ENCODE data around the gene ESF1.

ESF1 gene

GRCh38 chr20:13736436-13737191, 48.1 kb downstream of the ESF1 start:
- no peak for DNase-seq

GRCh38 chr20:13735826-13736225, 48.9 kb downstream of the ESF1 start:
- no peak for DNase-seq

DNA sequence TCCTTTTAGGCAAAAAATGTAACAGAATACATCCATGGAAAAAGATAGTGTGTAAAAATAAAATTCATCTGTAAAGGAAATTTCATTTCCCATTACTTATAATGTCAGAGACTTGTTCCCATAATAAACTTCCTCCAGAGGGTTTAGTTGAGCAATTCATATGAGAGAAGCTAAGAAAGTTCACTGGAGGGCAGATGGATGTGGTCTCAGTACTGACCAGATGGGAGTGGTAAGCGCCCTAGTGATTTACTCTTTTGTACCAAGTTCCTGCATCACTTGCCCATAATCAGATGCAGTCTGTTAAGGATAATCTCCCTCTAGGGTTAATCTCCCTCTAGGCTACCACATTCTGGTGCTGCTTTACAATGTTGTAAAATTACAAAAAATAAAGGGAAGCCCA, 61.7 kb downstream of the ESF1 start:
- no peak for DNase-seq

- DNase-seq, result no peak
Measured at GRCh38 chr20:13718171-13718570, 66.5 kb downstream of the ESF1 start.

DNA sequence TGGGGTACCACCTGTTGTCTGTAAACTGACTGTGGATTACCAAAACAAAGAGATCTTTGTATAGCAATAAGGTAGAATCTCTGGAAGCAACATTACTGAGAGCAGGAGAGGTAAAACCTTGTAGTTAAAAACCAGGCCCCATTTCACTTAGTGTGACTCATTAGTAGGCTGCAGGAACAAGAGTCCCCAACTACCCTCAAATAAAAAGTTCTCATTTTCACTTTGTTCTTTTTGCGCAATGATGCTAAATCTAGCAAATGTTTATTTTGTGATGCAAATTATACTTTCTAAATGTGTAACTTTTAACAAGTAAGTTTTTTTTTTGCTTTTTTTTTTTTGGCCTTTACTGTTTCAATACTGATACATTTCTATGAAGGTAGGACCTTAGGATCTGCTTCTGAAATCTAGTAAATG, 67.1 kb downstream of the ESF1 start:
- DNase-seq, result no peak

GRCh38 chr20:13715171-13715570, 69.5 kb downstream of the ESF1 start:
- no peak for DNase-seq

- DNase-seq, result no peak
Measured at GRCh38 chr20:13708234-13708633, 76.5 kb downstream of the ESF1 start.

DNA sequence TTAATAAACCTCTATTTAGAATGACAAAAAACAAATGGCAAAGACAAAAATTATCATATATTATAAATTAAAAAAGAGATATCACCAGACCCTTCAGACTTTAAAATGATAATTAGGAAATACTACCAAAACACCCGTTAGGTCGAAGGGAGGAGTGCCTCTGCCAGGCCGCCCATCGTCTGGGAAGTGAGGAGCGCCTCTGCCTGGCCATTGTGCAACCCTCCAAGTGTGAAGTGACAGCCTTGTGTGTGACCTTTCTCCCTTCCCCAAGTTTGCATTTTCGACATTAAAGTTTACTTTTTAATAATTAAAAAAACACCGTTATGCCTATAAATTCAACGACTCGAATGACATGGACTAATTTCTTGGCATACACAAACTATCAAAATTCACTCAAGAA, 81.5 kb downstream of the ESF1 start:
- no peak for DNase-seq

DNA sequence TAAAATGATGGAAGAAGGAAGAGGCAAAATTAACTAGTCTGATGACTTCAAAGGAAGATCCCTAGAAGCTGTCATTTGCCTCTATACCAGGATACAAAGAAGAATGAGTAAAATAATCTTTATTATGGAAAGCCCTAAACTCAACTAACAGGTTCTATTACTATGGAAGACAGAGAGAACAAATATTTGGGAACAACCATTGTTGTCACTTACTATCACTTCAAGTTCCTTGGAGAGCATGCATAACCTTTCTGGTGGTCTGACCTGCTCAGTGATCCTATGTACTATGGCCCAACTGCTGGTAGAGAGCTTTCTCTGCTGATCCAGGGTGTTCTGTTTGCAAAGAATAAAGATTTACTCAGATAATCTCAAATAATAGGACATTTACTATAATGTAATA, 83.2 kb downstream of the ESF1 start:
- no peak for DNase-seq

DNA sequence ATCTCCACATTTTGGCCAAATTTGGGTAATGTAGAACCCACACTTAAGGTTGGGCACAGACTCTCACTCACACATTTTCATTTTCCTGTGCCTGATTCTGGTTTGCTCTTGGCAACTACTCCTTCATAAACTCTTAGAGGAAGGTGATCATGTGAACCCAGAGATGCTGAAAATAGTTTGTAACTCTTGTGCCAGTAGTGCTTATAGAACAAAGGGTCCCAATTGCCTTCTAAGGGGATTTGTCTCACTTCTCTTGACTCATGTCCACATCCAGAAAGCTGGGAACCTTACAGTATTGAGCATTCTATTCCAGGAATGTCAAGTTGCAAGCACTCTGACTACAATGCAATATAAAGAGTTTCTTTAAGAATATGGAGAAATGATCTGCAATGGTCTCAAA, 84.0 kb downstream of the ESF1 start:
- DNase-seq, result no peak

GRCh38 chr20:13694420-13695150, 90.1 kb downstream of the ESF1 start:
- no peak for DNase-seq

DNA sequence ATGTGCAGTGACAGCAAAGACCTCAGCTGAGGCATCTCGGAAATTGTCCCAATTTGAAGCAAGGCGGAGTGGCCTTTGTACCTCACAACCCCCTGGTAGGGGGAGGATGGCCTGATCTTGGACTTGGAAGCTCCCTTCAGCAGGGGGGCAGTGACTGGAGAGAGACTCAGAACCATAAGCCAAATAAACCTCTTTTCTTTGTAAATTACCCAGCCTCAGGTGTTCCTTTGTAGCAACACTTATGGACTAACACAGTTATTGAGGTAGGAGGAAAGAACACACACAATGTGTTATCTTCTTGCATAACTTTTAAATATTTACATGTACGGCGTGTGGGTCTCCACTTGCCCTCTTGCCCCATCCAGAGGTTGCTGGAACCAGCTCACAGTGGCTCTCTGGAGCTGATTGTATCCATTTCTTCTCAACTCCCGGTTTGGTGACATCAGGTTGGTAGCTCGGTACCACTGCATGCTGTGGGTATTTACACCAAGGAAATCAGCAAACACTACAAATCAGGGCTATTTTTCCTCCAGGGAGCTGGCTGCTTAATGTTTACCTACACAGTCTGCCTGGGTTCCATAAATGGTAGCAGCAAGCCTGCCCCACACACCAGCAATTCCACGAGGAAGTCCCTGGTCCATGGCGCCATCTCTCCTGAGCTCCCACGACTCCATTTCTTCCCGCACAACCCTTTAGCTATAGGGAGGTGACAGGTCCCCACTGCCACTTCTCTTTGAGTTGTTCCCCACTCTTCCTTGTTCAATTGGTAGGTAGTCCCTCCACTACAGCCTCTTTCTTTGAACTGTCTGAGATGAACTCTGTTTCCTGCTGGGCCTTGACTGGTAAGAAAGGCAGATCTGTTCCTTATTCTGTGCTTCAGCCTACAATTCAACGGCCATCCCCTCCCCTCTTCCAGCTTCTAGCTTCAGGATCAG, 91.7 kb downstream of the ESF1 start:
- no peak for DNase-seq

GRCh38 chr20:13690943-13691342, 93.8 kb downstream of the ESF1 start:
- no peak for DNase-seq

DNA sequence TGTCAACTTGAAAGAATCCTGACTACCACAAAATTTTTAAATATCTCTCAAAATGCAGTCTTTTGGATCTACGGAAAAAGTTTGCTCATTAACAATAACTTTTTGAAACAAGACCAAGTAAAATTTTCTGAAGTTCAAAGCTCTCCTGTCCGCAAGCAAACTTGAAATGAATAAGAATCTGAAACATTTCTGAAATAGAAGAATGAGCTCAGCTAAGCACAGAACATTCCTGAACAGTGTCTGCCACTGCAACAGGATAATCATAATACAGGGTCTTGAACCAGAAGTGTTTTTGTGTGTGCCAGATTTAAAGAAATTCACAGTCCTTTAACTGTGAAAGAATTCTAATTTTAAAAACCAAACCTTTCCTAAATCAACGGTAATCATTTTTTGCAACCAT, 96.9 kb downstream of the ESF1 start:
- no peak for DNase-seq

GRCh38 chr20:13685623-13686022, 99.1 kb downstream of the ESF1 start:
- DNase-seq, result no peak

DNA sequence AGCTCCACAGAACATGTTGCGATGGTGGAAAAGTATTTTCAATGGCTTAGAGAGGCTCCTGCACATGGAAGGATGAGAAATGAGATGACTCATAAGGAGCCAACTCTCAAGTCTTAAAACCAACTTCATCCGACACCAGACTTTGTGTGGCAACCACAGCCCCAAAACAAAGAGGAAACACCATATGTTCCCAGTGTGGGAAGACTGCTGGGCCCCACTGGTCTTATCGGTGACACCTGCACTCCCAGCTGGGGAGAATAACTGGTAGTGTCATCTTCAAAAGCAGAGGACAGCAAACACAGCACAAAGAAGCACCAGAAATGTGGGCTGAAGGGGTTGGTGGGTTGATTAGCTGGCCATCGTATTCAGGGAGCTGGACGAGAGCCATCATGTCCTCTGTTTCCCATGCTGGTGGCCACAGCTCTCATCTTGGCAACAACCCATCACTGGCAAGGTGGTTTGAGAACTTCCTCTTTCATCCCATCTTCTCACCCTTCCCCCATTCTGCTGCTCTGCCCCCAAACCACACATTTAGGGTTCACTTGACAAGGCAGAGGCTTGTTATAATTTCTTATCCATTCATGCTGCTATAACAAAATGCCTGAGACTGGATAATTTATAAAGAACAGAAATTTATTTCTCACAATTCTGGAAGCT, 100.0 kb downstream of the ESF1 start:
- no peak for DNase-seq

- DNase-seq, result no peak
Measured at GRCh38 chr20:13683833-13684232, 100.9 kb downstream of the ESF1 start.

DNA sequence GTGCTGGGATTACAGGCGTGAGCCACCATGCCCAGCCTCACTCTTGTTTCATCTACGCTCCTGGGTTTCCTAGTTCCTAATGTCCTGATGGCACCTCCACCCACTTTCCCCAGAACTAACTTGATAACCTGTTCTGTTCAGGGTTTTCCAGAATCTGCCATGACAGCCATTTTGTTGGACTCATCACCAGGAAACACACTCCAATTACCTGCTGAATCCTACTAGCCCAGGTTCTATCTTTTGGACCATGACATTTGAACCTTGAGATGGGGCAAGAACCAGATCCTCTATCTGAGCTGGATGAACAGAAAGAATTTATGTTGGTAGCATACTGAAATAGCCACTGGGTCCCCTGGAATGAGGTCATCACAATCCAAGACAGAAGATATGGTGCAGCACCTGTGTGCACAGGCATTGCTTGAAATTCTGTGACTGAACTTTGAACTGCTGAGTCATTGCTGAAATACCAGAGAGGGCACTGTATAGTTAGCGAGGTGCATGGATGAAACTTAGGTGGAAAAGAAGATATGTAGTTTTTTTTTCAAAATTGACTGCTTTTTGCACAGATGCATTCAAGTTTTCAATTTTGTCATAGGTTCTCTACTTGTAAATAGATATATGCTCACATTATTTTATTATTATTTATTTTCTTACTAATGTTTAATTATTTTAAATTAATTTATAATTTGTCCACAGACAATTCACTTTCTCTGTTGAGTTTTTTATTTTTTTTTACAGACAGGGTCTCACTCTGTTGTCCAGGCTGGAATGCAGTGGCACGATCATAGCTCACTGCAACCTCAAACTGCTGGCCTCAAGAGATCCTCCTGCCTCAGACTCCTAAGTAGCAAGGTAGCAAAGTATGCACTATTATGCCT, 103.2 kb downstream of the ESF1 start:
- no peak for DNase-seq

DNA sequence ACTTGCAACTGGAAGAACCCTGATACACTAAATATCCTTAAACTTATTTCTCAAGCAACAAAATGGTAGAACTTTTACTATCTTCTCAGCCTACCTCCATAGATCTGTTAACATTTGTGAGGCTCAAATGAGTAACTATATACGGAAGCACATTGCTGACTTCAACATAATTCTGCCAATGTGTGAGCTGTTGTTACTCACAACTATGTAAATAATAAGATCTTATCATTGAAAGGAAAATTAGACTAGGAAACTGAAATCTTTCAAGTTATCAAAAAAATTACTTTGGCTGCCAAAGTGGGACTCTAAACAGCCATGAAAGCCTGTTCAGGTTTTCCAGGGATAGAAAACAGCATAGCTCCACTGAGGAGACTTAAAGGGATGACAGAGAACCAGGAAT, 105.8 kb downstream of the ESF1 start:
- no peak for DNase-seq

DNA sequence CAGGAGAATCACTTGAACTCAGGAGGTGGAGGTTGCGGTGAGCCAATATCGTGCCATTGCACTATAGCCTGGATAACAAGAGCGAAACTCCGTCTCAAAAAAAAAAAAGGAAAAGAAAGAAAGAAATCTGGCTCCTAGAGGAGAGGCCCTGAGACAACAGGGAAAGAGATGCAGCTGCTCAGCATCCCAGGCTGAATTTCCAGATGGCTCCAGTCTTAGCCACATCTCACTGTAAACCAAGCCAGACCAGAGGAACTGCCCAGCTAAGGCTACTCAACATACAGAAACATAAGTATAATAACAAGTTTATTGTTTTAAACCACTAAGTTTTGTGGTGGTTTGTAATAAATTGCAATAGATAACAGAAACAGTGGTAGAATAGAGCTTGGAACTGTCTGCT, 107.5 kb downstream of the ESF1 start:
- no peak for DNase-seq

- DNase-seq, result no peak
Measured at GRCh38 chr20:13676682-13677081, 108.0 kb downstream of the ESF1 start.

- DNase-seq, result no peak
Measured at GRCh38 chr20:13672690-13673089, 112.0 kb downstream of the ESF1 start.
